Kidney (tissue), 14 donors: ENCODE results near the gene INPP5F. TPM values are rescaled to one million over a fixed set of nuclear protein-coding genes. Genes with fewer than 3 reads are reported as not detected.
A peak's percentile ranks its signal among the peaks of the same experiment; 100 is the strongest.
"Not testable (repeated sequence)": the region's sequence is repeated elsewhere in the genome, so short reads cannot be mapped to it uniquely, and the experiment has no call there.

Source experiments
- DNase-seq, 5 donors: peaks; one replicate each; pipeline ENCODE4 v3.0.0-alpha.2; 2013 to 2020
- FAIRE-seq: peaks from 2 replicates; lab custom pipeline; 2012; peaks lifted over from hg19 to GRCh38; lab: Jason Lieb, UNC
- H3K27ac ChIP-seq, 2 donors: one replicate each; pipeline ENCODE4 v1.7.0; 2013; ENCODE audit warnings: low read depth in 2 of 2, low read length in 2 of 2, inconsistent platforms in 1 of 2
- H3K27me3 ChIP-seq: one replicate; pipeline ENCODE4 v1.7.1; 2013; ENCODE audit warnings: low read length, inconsistent platforms; ENCODE audit not compliant: control insufficient read depth, insufficient read depth
- H3K36me3 ChIP-seq, 3 donors: one replicate each; pipeline versions ENCODE4 v1.7.0 to v1.7.1; 2013; ENCODE audit warnings: low read length in 3 of 3, control low read depth in 1 of 3, inconsistent platforms in 1 of 3; ENCODE audit not compliant: insufficient read depth in 3 of 3, control insufficient read depth in 2 of 3
- H3K4me1 ChIP-seq, 3 donors: one replicate each; pipeline versions ENCODE4 v1.7.0 to v1.7.1; 2013; ENCODE audit warnings: low read length in 3 of 3, inconsistent platforms in 1 of 3, low read depth in 1 of 3; ENCODE audit not compliant: control insufficient read depth in 2 of 3, insufficient read depth in 2 of 3
- H3K4me3 ChIP-seq, 3 donors: one replicate each; pipeline versions ENCODE4 v1.7.0 to v1.8.1; 2013; ENCODE audit warnings: low read length in 3 of 3, control low read depth in 1 of 3, inconsistent platforms in 1 of 3
- H3K9ac ChIP-seq, 3 donors: one replicate each; pipeline versions ENCODE4 v1.7.0 to v1.7.1; 2013; ENCODE audit warnings: low read length in 3 of 3, control low read depth in 1 of 3, inconsistent platforms in 1 of 3
- H3K9me3 ChIP-seq, 3 donors: one replicate each; pipeline versions ENCODE4 v1.7.0 to v1.7.1; 2013; ENCODE audit warnings: low read length in 3 of 3, control low read depth in 1 of 3, inconsistent platforms in 1 of 3; ENCODE audit not compliant: control insufficient read depth in 2 of 3, insufficient read depth in 1 of 3
- CTCF ChIP-seq: IDR thresholded peaks from 3 replicates; pipeline ENCODE4 v1.5.1; 2012; ENCODE audit warnings: mild to moderate bottlenecking, moderate library complexity, borderline replicate concordance; ENCODE audit not compliant: insufficient read depth; ENCODE audit errors: extremely low read depth
- intact Hi-C: fragments of 100-400 bp; cut with DNase I; formaldehyde crosslinking; loops from one replicate; pipeline ENCODE4 v1.11.1; 2022
- polyA plus RNA-seq: library from polyadenylated mRNA; stranded (reverse); fragments of 350-450 nt; fragmentation: Illumina TruSeq; extraction: RNeasy Lipid Tissue Mini Kit (QIAGEN cat#74804); gene quantifications from one replicate; pipeline ENCODE4 v1.2.3, GENCODE V29; 2014; ENCODE audit warnings: low read depth, low replicate concordance; ENCODE audit not compliant: insufficient read depth
- total RNA-seq: library from RNA; stranded (reverse); fragmentation: NEBNext Ultra II Directional; extraction: Animal tissue kit (Norgen Biotek cat#: 25700); gene quantifications from one replicate; pipeline ENCODE4 v1.2.1, GENCODE V29; 2021
- donor health status: control.
- donor health status: control.
- donor health status: control.
- donor health status: control.
- donor health status: control.
- donor health status: DM: yes; HTN: yes; CAD: no.
- donor health status: Normal renal cell carcinoma (clear cell type).

Gene INPP5F
- total and polyA plus RNA-seq, 2 donors from 2014 or later: 16.4 to 17.5 TPM

GRCh38 chr10:119706521-119707278 is 19.1 kb upstream of the INPP5F start:
- Histone ChIP-seq H3K9ac (no peak overlapping the region), H3K9me3 (no peaks in the 10 kb centered on the region), H3K36me3 (no peaks in the 10 kb centered on the region), H3K27ac (no peak overlapping the region), H3K4me3 (no peak overlapping the region), H3K27me3 (no peaks in the 10 kb centered on the region), H3K4me1 (no peaks in the 10 kb centered on the region)
- TF ChIP-seq CTCF: no peak
- FAIRE-seq (no peak), DNase-seq (no peak)
- intact Hi-C loops: no loop called here

GRCh38 chr10:119707331-119707730 is 18.5 kb upstream of the INPP5F start:
- H3K4me1 ChIP-seq, H3K4me3 ChIP-seq, DNase-seq, intact Hi-C loops, H3K27ac ChIP-seq, FAIRE-seq, H3K9ac ChIP-seq, H3K36me3 ChIP-seq, H3K27me3 ChIP-seq, H3K9me3 ChIP-seq: not testable (repeated sequence)

- H3K9me3 ChIP-seq, H3K9ac ChIP-seq, H3K27ac ChIP-seq, H3K4me3 ChIP-seq, intact Hi-C loops, H3K27me3 ChIP-seq, FAIRE-seq, DNase-seq, H3K36me3 ChIP-seq, H3K4me1 ChIP-seq: not testable (repeated sequence)
Measured at GRCh38 chr10:119710935-119711334, 14.9 kb upstream of the INPP5F start.

GRCh38 chr10:119713744-119714483 is 11.9 kb upstream of the INPP5F start:
- intact Hi-C loops: no loop called here
- H3K4me1 ChIP-seq: no peaks in the 10 kb centered on the region
- H3K9me3 ChIP-seq: no peaks in the 10 kb centered on the region
- no peak overlapping the region for H3K9ac ChIP-seq
- no peak for TF ChIP-seq CTCF
- peak in 2 of 5 donors; percentile 62 to 63 for DNase-seq
- H3K4me3 ChIP-seq: no peak overlapping the region
- no peaks in the 10 kb centered on the region for H3K36me3 ChIP-seq
- FAIRE-seq: no peak
- H3K27ac ChIP-seq: no peak overlapping the region
- no peaks in the 10 kb centered on the region for H3K27me3 ChIP-seq
